Psoas muscle (tissue), 8 donors: ENCODE data around the gene KANSL1. TPM values are rescaled to one million over a fixed set of nuclear protein-coding genes. Genes with fewer than 3 reads are reported as not detected.
"Not testable (repeated sequence)": the region's sequence is repeated elsewhere in the genome, so short reads cannot be mapped to it uniquely, and the experiment has no call there.

Source experiments
- ATAC-seq, 4 donors: fragments of 200-7000 bp; cut with Tn5 transposase; one replicate each; pipeline ENCODE4 v1.9.1; 2020; ENCODE audit warnings: moderate library complexity in 3 of 4, mild to moderate bottlenecking in 2 of 4
- DNase-seq, 2 donors: peaks; one replicate each; pipeline ENCODE4 v3.0.0-alpha.2; 2020
- H3K27ac ChIP-seq: fragments of 200-600 bp; one replicate; pipeline ENCODE4 v1.8.0; 2022
- H3K27me3 ChIP-seq, 3 donors: fragments of 200-600 bp in 1 of 3; one replicate each; pipeline versions ENCODE4 v1.6.1 to v1.8.0; 2013 to 2022; ENCODE audit warnings: low read length in 2 of 3, mild to moderate bottlenecking in 2 of 3, moderate library complexity in 1 of 3; ENCODE audit not compliant: insufficient read depth in 3 of 3
- H3K36me3 ChIP-seq, 2 donors: fragments of 200-600 bp in 1 of 2; one replicate each; pipeline versions ENCODE4 v1.6.1 to v1.8.0; 2013 to 2022; ENCODE audit warnings: low read depth in 1 of 2, mild to moderate bottlenecking in 1 of 2, moderate library complexity in 1 of 2; ENCODE audit not compliant: insufficient read depth in 1 of 2
- H3K4me1 ChIP-seq: fragments of 200-600 bp; one replicate; pipeline ENCODE4 v1.8.0; 2022
- H3K4me3 ChIP-seq: fragments of 200-600 bp; one replicate; pipeline ENCODE4 v1.8.0; 2022; ENCODE audit warnings: mild to moderate bottlenecking
- H3K9me3 ChIP-seq: fragments of 200-600 bp; one replicate; pipeline ENCODE4 v1.8.0; 2022
- CTCF ChIP-seq: fragments of 200-600 bp; IDR thresholded peaks from one replicate; pipeline ENCODE4 v1.8.0; 2022; ENCODE audit warnings: antibody characterized with exemption
- WGBS, 3 donors: extraction: QIAGEN DNeasy Blood & Tissue Kit; methylation state at CpG; one replicate each; pipeline versions ENCODE4 v1.1.6 to v1.1.7; 2013; 5-methylcytosine and 5-hydroxymethylcytosine counted together
- intact Hi-C, 2 donors: fragments of 100-400 bp; cut with DNase I; formaldehyde crosslinking; loops; one replicate each; pipeline versions ENCODE4 v1.11.0 to v1.14.2; 2022
- polyA plus RNA-seq, 3 donors: library from polyadenylated mRNA; stranded (reverse); fragments of 200-250 nt; gene quantifications; one replicate each; pipeline ENCODE4 v1.2.3, GENCODE V29; 2013
- total RNA-seq, 4 donors: library from RNA; stranded (reverse); fragmentation: NEBNext Ultra II Directional in 2 of 4; extraction: Animal tissue kit (Norgen Biotek cat#: 25700) in 2 of 4; gene quantifications; one replicate each; pipeline versions ENCODE4 v1.2.1 to v1.2.4, GENCODE V29; 2021 to 2023
- donor health status: healthy with polysubstance abuse.
- donor health status: DM: no; HTN: no; CAD: no; lungs with moderate emphysema.
- donor health status: Bipolar disorder and iron deficiency.
- donor health status: healthy.
- donor health status: DM: yes; HTN: yes; CAD: no.
- donor health status: DM: no; HTN: no; CAD: no.
- donor health status: DM: no; HTN: no; CAD: no.
- donor health status: DM: yes; HTN: yes; CAD: no.

KANSL1 gene
- total and polyA plus RNA-seq, 7 donors, result 6.9 to 37.5 (median 25.8) TPM

DNA sequence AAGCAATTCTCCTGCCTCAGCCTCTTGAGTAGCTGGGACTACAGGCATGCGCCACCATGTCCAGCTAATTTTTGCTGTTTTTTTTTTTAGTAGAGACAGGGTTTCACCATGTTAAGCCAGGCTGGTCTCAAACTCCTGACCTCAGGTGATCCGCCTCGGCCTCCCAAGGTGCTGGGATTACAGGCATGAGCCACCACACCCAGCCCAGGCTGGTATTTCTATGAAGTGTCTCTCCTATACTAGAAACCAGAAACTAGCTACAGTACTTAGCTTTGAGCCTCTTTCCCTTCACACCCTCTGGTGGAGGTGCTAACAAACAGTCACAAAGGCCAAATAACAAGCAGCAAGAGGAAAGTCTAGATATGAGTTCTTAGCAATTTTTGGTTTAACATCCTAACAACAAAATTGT is 6.4 kb downstream of the KANSL1 start:
- WGBS, 3 donors, result 80 to 85% (median 82%) methylated on average over 3 of the region's 3 CpGs
- peak; percentile 30 for TF ChIP-seq CTCF
- intact Hi-C loops, result loop anchor here in 1 of 2 donors (5.0 kb wide), 1 partner anchor 60 kb away; no protein-coding TSS in a partner anchor

GRCh38 chr17:46184696-46185095 is 8.5 kb downstream of the KANSL1 start:
- intact Hi-C loops, result loop anchor here (5.0 kb wide), 2 partner anchors 57 to 117 kb away; no protein-coding TSS in a partner anchor
- ATAC-seq, result no peak
- 71 to 88% (median 76%) methylated on average over 7 of the region's 7 CpGs for WGBS, 3 donors
- no peak for TF ChIP-seq CTCF
- Histone ChIP-seq H3K36me3 (no peaks in the 10 kb centered on the region), H3K9me3 (no peaks in the 10 kb centered on the region), H3K27ac (no peak overlapping the region), H3K4me3 (no peak overlapping the region), H3K4me1 (peaks cover 73% of the 10 kb centered on the region), H3K27me3 (no peaks in the 10 kb centered on the region)
- no peak for DNase-seq

More for the DNA sequence above, 6.4 kb downstream of the KANSL1 start:
- peaks cover 79% of the 10 kb centered on the region for H3K4me1 ChIP-seq
- H3K27me3 ChIP-seq, H3K27ac ChIP-seq, H3K36me3 ChIP-seq, H3K9me3 ChIP-seq, DNase-seq: not testable (repeated sequence)
- peak in 2 of 4 donors; percentile 40 to 48 for ATAC-seq
- peak overlapping the region; percentile 21 for H3K4me3 ChIP-seq

DNA sequence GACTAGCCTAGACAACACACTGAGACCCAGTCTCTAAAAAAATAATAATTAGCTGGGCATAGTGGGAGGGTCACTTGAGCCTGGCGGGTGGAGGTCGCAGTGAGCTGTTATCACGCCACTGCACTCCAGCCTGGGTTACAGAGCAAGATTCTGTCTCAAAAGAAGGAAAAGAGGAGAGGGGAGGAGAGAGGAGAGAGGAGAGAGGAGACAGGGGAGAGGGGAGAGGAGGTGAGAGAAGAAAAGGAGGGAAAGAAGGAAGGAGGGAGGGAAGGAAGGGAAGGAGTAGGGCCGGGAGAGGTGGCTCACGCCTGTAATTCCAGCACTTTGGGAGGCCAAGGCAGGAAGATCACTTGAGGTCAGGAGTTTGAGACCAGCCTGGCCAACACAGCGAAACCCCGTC is 9.8 kb downstream of the KANSL1 start:
- H3K27me3 ChIP-seq, ATAC-seq, H3K4me3 ChIP-seq, H3K9me3 ChIP-seq, H3K27ac ChIP-seq, DNase-seq, H3K36me3 ChIP-seq: not testable (repeated sequence)
- intact Hi-C loops, result loop anchor here in 1 of 2 donors (5.0 kb wide), 2 partner anchors 56 to 116 kb away; no protein-coding TSS in a partner anchor
- WGBS, 3 donors, result 85 to 91% (median 87%) methylated on average over 7 of the region's 7 CpGs
- peaks cover 73% of the 10 kb centered on the region for H3K4me1 ChIP-seq

- Histone ChIP-seq H3K4me1 (peaks cover 73% of the 10 kb centered on the region), H3K4me3 (no peak overlapping the region), H3K27ac (no peak overlapping the region), H3K27me3 (no peaks in the 10 kb centered on the region), H3K9me3 (no peaks in the 10 kb centered on the region), H3K36me3 (no peaks in the 10 kb centered on the region)
- intact Hi-C loops, result loop anchor here in 1 of 2 donors (5.0 kb wide), 2 partner anchors 56 to 116 kb away; no protein-coding TSS in a partner anchor
- DNase-seq (no peak), ATAC-seq (no peak)
- TF ChIP-seq CTCF, result no peak
- WGBS, 3 donors, result 90 to 96% (median 93%) methylated on average over 3 of the region's 3 CpGs
These were observed 10.3 kb downstream of the KANSL1 start for GRCh38 chr17:46182961-46183360.

DNA sequence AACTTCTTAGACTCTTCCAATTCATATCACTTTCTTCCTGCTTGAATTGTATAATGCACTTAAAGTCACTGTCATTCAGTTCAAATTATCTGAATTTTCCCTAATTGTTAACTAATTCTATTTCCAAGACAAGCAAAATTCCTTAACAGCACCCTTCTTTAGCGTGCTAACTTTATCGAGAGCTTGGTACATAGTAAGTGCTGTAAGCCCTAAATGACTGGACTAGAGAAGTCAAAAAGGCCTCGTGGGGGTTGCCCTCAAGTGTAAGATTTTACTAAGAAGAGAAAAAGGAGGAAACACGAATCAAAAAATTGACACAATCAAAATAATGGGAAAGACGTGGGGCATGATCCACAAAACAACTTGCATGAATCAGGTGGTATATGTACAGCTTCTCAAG is 11.3 kb downstream of the KANSL1 start:
- Histone ChIP-seq H3K4me3 (no peak overlapping the region), H3K9me3 (no peaks in the 10 kb centered on the region), H3K27me3 (no peaks in the 10 kb centered on the region), H3K27ac (no peak overlapping the region), H3K36me3 (no peaks in the 10 kb centered on the region), H3K4me1 (peaks cover 71% of the 10 kb centered on the region)
- no peak for DNase-seq
- ATAC-seq, result no peak
- intact Hi-C loops, result loop anchor here in 1 of 2 donors (5.0 kb wide), 2 partner anchors 55 to 115 kb away; no protein-coding TSS in a partner anchor
- WGBS, 3 donors, result 69 to 72% (median 69%) methylated on average over 5 of the region's 5 CpGs
- no peak for TF ChIP-seq CTCF

DNA sequence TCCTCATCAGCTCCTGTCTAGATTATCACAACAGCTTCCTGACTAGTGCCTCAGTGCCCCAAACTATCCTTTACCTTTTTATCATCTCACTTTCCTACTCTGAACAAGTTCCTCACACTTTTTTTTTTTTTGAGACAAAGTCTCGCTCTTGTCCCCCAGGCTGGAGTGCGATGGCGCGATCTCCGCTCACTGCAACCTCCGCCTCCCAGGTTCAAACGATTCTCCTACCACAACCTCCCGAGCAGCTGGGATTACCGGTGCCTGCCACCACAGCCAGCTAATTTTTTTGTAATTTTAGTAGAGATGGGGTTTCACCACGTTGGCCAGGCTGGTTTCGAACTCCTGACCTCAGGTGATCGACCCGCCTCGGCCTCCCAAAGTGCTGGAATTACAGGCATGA is 11.9 kb downstream of the KANSL1 start:
- H3K27ac ChIP-seq, H3K4me3 ChIP-seq, H3K27me3 ChIP-seq, H3K9me3 ChIP-seq, DNase-seq, H3K36me3 ChIP-seq, ATAC-seq: not testable (repeated sequence)
- H3K4me1 ChIP-seq, result peaks cover 71% of the 10 kb centered on the region
- 84 to 90% (median 90%) methylated on average over 14 of the region's 14 CpGs for WGBS, 3 donors
- intact Hi-C loops, result loop anchor here in 1 of 2 donors (5.0 kb wide), 2 partner anchors 54 to 114 kb away; no protein-coding TSS in a partner anchor
